OCI-LY1 (cell line): Measurements from ENCODE around the gene DMD.
A peak's percentile ranks its signal among the peaks of the same experiment; 100 is the strongest.

Experiments
- H2AFZ ChIP-seq: fragments of 200-600 bp; sonication (generic), shearing (Covaris generic); 2 replicates; pipeline ENCODE4 v1.6.0; 2014; ENCODE audit warnings: antibody characterized with exemption, mild to moderate bottlenecking, low read length
- H3F3A ChIP-seq: fragments of 200-600 bp; sonication (generic), shearing (Covaris generic); 2 replicates; pipeline ENCODE4 v1.6.0; 2014; ENCODE audit warnings: mild to moderate bottlenecking, antibody characterized with exemption, low read length, moderate library complexity; ENCODE audit not compliant: insufficient read depth
- H3K27ac ChIP-seq: fragments of 200-600 bp; sonication (generic); 2 replicates; pipeline ENCODE4 v1.5.1; 2014; ENCODE audit warnings: low read length, mixed run types, mild to moderate bottlenecking, low read depth; ENCODE audit not compliant: poor library complexity, severe bottlenecking
- H3K27me3 ChIP-seq: fragments of 200-600 bp; sonication (generic); 2 replicates; pipeline ENCODE4 v1.6.0; 2014; ENCODE audit warnings: antibody characterized with exemption, mild to moderate bottlenecking, low read length, moderate library complexity; ENCODE audit not compliant: insufficient read depth
- H3K36me3 ChIP-seq: fragments of 200-600 bp; sonication (generic); 2 replicates; pipeline ENCODE4 v1.6.1; 2014; ENCODE audit warnings: mild to moderate bottlenecking, antibody characterized with exemption, low read length, moderate library complexity, mixed read lengths; ENCODE audit not compliant: insufficient read depth
- H3K4me1 ChIP-seq: fragments of 200-600 bp; sonication (generic); 2 replicates; pipeline ENCODE4 v1.5.1; 2014; ENCODE audit warnings: mild to moderate bottlenecking, low read length, moderate library complexity; ENCODE audit not compliant: insufficient read depth, severe bottlenecking
- H3K4me2 ChIP-seq: fragments of 200-600 bp; sonication (generic), shearing (Covaris generic); 2 replicates; pipeline ENCODE4 v1.6.1; 2014; ENCODE audit warnings: low read length
- H3K4me3 ChIP-seq: fragments of 200-600 bp; sonication (generic); 2 replicates; pipeline ENCODE4 v1.5.1; 2014; ENCODE audit warnings: low read length, low read depth, mild to moderate bottlenecking, mixed read lengths; ENCODE audit not compliant: poor library complexity, severe bottlenecking
- H3K79me2 ChIP-seq: fragments of 200-600 bp; shearing (Covaris generic); 2 replicates; pipeline ENCODE4 v1.6.1; 2016; ENCODE audit warnings: mixed run types, low read length, mixed read lengths; ENCODE audit not compliant: insufficient read depth
- H3K9ac ChIP-seq: fragments of 200-600 bp; sonication (generic), shearing (Covaris generic); 2 replicates; pipeline ENCODE4 v1.6.1; 2014; ENCODE audit warnings: mild to moderate bottlenecking, low read length, mixed read lengths
- H3K9me2 ChIP-seq: fragments of 200-600 bp; sonication (generic), shearing (Covaris generic); 2 replicates; pipeline ENCODE4 v1.6.1; 2014; ENCODE audit warnings: low read depth, mild to moderate bottlenecking, low read length, mixed read lengths
- H3K9me3 ChIP-seq: fragments of 200-600 bp; shearing (Covaris generic); 2 replicates; pipeline ENCODE4 v1.6.1; 2014; ENCODE audit warnings: low read length, mixed read lengths
- H4K20me1 ChIP-seq: fragments of 200-600 bp; sonication (generic), shearing (Covaris generic); 2 replicates; pipeline ENCODE4 v1.6.0; 2016; ENCODE audit warnings: mild to moderate bottlenecking, low read length; ENCODE audit not compliant: insufficient read depth
- CTCF ChIP-seq: fragments of 200-600 bp; sonication (generic), shearing (Covaris generic); IDR thresholded peaks from 2 replicates; pipeline ENCODE4 v1.5.1; 2017; ENCODE audit warnings: mild to moderate bottlenecking, antibody characterized with exemption, low read length, moderate library complexity, mixed read lengths
- EZH2 ChIP-seq: fragments of 200-600 bp; sonication (generic), shearing (Covaris generic); IDR thresholded peaks from 2 replicates; pipeline ENCODE4 v1.8.0; 2017; ENCODE audit warnings: borderline replicate concordance, mixed run types, mild to moderate bottlenecking, antibody characterized with exemption, low read length, moderate library complexity, mixed read lengths

The DMD gene

GRCh38 chrX:32987142-32987541 lies 224.2 kb downstream of the DMD start:
- H3K27me3 ChIP-seq, result no peaks in the 10 kb centered on the region
- no peaks in the 10 kb centered on the region for H3K9me3 ChIP-seq
- H3F3A ChIP-seq, result no peaks in the 10 kb centered on the region
- no peaks in the 10 kb centered on the region for H3K79me2 ChIP-seq
- no peak overlapping the region for H2AFZ ChIP-seq
- H3K9me2 ChIP-seq, result no peaks in the 10 kb centered on the region
- H3K9ac ChIP-seq, result no peak overlapping the region
- H4K20me1 ChIP-seq, result no peaks in the 10 kb centered on the region
- no peak overlapping the region for H3K4me3 ChIP-seq
- TF ChIP-seq CTCF (no peak), EZH2 (no peak)
- no peak overlapping the region for H3K4me2 ChIP-seq
- peaks cover 10% of the 10 kb centered on the region for H3K4me1 ChIP-seq
- H3K27ac ChIP-seq, result peak overlapping the region; percentile 46
- no peaks in the 10 kb centered on the region; the same call in 1 of the 2 replicates for H3K36me3 ChIP-seq

- Histone ChIP-seq H3K9me2 (no peaks in the 10 kb centered on the region), H3K4me2 (no peak overlapping the region), H2AFZ (no peak overlapping the region), H3K36me3 (no peaks in the 10 kb centered on the region; the same call in 1 of the 2 replicates), H3K9ac (no peak overlapping the region), H4K20me1 (no peaks in the 10 kb centered on the region), H3K4me3 (no peak overlapping the region), H3K9me3 (no peaks in the 10 kb centered on the region), H3K79me2 (no peaks in the 10 kb centered on the region), H3F3A (no peaks in the 10 kb centered on the region), H3K4me1 (peaks cover 10% of the 10 kb centered on the region), H3K27ac (no peak overlapping the region), H3K27me3 (no peaks in the 10 kb centered on the region)
- no peak for TF ChIP-seq CTCF
- no peak for TF ChIP-seq EZH2
Measured at GRCh38 chrX:32985544-32985943, 225.8 kb downstream of the DMD start.

- H3K79me2 ChIP-seq, result no peaks in the 10 kb centered on the region
- no peak overlapping the region for H3K4me3 ChIP-seq
- no peaks in the 10 kb centered on the region for H3K36me3 ChIP-seq
- H2AFZ ChIP-seq, result no peak overlapping the region
- no peak overlapping the region for H3K4me2 ChIP-seq
- H3K9me3 ChIP-seq, result no peaks in the 10 kb centered on the region
- H3K27me3 ChIP-seq, result no peaks in the 10 kb centered on the region
- peak overlapping the region; percentile 5 for H3K27ac ChIP-seq
- H3K4me1 ChIP-seq, result peaks cover 13% of the 10 kb centered on the region
- no peak overlapping the region for H3K9ac ChIP-seq
- H4K20me1 ChIP-seq, result no peaks in the 10 kb centered on the region
- no peaks in the 10 kb centered on the region for H3K9me2 ChIP-seq
- H3F3A ChIP-seq, result no peaks in the 10 kb centered on the region
- TF ChIP-seq EZH2 (no peak), CTCF (no peak)
Measured at GRCh38 chrX:32966821-32967355, 244.5 kb downstream of the DMD start.
